ENCODE data around the gene TNXB.
"Not testable (repeated sequence)": the region's sequence is repeated elsewhere in the genome, so short reads cannot be mapped to it uniquely, and the experiment has no call there.

TNXB gene

DNA sequence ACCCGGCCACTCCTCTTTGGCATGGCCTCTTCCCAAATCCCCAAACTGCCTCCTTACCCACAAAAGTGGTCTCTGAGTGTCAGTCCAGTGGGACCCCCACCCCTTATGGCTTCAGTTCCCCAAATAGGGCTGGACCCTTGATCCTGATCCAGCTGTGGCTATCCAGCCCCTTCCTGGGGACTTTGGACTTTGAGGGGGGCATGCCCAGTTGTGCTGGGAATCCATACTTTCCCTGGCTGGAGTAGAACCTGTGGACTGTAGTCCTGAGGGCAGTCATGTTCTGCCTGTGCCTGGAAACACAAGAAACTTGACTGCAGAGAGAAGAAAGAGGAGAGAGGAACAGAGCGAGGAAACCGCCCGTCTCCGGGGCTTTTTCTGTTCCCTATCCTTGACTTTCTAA, 72.0 kb downstream of the TNXB start:
- DNase-seq = not testable (repeated sequence)

GRCh38 chr6:32035283-32036013, 73.7 kb downstream of the TNXB start:
- DNase-seq = not testable (repeated sequence)

DNA sequence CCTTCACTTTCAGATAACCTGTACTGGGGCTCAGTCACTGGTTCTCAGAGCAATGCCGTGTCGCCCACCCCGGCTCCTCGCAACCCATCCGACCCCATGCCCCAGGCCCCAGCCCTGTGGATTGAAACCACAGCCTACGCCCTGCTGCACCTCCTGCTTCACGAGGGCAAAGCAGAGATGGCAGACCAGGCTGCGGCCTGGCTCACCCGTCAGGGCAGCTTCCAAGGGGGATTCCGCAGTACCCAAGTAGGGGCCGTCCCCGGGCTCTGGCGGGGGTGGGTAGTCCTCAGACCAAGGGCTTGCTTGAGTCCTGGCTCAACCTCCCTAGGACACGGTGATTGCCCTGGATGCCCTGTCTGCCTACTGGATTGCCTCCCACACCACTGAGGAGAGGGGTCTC, 79.6 kb downstream of the TNXB start:
- DNase-seq = not testable (repeated sequence)

DNA sequence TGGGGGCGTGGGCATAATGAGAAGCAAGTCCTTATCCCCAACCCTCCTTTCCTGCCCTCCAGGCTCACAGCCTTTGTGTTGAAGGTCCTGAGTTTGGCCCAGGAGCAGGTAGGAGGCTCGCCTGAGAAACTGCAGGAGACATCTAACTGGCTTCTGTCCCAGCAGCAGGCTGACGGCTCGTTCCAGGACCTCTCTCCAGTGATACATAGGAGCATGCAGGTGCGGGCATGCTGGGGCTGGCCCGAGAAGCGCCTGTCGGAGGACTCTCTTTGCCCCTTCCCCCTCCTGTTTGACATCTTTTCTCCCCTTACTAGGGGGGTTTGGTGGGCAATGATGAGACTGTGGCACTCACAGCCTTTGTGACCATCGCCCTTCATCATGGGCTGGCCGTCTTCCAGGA, 80.5 kb downstream of the TNXB start:
- not testable (repeated sequence) for DNase-seq

DNA sequence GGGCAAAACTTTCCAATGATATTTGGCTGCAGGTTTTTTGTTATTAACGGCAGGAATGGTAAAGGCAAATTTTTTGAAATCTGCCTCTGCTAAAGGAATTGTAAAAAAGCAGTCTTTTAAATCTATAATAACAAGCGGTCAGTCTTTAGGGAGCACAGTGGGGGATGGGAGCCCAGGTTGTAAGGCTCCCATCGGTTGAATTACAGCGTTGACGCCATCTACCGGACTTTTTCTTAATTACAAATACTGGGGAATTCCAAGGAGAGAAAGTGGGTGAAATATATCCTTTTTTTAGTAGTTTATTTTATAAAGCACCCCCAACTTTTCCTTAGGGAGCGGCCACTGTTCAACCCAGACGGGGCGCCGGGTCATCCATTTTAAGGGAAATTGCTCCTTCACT, 87.0 kb downstream of the TNXB start:
- not testable (repeated sequence) for DNase-seq

DNA sequence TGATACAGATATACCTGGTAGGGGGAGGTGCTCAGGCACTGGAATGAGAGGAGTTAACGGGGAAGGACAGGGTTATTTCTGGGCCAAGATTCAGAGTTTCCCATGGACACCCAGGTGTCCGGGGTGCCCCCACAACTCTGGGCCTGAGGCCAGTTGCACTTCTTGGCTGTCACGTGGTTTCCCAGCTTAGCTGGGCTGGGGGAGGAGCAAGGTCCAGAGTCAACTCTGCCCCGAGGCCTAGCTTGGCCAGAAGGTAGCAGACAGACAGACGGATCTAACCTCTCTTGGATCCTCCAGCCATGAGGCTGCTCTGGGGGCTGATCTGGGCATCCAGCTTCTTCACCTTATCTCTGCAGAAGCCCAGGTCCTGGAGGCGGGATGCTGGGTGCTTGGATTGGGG, 94.6 kb downstream of the TNXB start, which contains the start of gene C4B:
Gene C4B, plus strand, starts transcription at position 249 of the 400 bp plus-strand sequence. Its CDS starts 51 bp downstream, at position 300.
- DNase-seq = not testable (repeated sequence)

GRCh38 chr6:32013738-32014137, 95.4 kb downstream of the TNXB start:
- not testable (repeated sequence) for DNase-seq

GRCh38 chr6:32012941-32013617, 96.1 kb downstream of the TNXB start:
- DNase-seq = not testable (repeated sequence)

DNA sequence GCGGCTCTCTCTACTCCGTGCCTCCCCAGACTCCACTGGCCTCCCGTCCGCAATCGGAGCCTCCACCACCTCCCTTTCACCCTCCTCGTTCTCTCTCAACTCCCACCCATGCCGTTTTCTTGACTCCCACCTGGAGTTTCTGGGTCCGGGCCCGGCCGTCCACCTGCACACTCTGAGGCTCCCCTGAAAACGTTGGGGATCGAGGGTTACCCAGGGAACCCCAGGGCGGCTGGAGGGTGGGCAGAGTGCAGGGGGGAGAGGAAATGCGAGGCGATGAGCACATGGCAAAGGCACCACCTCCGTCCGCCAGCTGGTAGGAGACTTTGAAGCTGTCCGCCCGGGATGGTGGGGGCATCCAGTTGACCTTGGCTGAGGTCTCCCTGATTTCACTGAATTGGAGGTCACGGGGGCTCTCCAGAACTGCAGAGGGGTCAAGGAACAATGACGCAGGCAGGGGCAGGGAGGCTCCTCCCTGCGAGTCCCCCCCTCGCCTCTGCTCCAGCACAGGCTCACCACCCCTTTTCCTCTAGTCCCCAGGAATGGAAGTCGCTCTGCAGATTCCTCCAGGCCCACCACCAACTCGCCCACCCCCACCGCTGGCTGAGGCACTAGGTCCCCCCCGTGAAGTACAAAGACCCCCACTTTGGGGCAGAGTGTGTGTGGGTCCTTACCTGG, 98.1 kb downstream of the TNXB start:
- not testable (repeated sequence) for DNase-seq

DNA sequence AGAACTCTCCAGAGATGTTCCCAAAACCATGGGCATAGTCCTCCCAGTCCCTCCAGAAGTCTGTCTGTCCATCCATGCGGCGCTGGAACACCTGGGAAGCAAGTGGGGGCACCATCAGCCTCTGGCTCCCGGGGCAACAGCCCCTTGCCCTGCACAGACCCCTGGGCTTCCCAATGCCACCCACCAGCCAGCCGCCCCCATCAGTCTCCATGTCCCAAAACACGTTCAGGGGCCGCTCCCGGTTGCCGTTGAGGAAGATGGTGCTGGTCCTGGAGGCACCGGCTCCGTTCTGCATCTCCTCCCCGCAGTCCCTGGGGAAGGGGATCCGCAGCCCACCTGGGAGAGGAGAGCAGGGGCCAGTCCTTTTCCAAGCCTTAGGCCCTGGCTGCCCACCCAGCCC, 99.6 kb downstream of the TNXB start:
- not testable (repeated sequence) for DNase-seq

DNA sequence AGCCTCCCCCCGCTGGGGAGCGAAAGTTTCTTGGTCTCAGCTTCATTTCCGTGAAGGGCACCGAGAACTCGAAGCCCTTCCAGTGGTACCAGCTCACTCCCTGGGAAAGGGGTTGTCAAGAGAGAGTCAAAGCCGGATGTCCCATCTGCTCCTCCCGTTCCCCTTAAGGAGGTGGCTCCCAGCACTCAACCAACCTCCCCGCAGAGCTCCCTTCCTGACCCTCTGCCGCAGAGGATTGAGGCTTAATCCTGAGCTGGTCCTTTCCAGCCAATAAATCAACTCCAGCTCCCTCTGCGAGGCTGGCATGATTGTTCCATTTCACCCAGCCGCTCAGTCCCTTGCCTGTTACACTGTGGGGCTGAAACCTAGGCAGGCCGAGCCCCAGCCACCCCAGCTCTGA, 100.5 kb downstream of the TNXB start:
- not testable (repeated sequence) for DNase-seq

DNA sequence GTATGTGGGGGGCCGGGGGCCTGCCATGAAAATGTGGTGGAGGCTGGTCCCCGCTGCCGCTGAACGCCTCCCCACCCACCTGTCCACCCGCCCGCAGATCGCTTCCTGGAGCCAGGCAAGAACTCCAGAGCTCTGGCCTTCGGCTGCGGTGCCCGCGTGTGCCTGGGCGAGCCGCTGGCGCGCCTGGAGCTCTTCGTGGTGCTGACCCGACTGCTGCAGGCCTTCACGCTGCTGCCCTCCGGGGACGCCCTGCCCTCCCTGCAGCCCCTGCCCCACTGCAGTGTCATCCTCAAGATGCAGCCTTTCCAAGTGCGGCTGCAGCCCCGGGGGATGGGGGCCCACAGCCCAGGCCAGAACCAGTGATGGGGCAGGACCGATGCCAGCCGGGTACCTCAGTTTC, 101.1 kb downstream of the TNXB start:
- not testable (repeated sequence) for DNase-seq

- not testable (repeated sequence) for DNase-seq
These were observed 102.1 kb downstream of the TNXB start for GRCh38 chr6:32007086-32007485.

GRCh38 chr6:32005991-32006529, 103.1 kb downstream of the TNXB start:
- DNase-seq = not testable (repeated sequence)

- DNase-seq = not testable (repeated sequence)
These were observed 103.6 kb downstream of the TNXB start for GRCh38 chr6:32005538-32005880.

DNA sequence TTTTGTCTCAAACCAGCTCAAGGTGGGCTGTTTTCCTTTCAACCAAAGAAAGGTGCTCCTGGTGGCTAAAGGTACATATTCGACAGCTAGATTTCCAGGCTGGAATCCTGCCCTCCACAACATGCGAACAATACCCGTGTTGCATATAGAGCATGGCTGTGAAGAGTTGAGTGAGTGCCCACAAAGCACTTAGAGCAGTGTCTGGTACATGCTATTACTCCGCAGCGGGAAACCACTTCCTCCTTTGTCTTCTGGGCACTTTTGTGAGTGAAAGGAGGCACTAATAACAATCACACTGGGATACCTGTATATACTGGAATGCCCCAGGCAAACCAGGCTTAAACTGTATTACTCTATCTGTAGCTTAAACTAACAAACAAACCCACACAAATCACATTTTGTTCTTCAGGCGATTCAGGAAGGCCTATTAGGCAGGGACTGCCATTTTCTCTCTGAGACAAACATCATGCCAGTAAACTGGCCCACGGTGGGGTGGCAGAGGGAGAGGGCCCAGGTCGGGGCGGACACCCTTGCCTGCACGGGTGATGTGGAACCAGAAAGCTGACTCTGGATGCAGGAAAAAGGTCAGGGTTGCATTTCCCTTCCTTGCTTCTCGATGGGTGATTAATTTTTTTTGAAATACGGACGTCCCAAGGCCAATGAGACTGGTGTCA, 104.1 kb downstream of the TNXB start:
- not testable (repeated sequence) for DNase-seq

DNA sequence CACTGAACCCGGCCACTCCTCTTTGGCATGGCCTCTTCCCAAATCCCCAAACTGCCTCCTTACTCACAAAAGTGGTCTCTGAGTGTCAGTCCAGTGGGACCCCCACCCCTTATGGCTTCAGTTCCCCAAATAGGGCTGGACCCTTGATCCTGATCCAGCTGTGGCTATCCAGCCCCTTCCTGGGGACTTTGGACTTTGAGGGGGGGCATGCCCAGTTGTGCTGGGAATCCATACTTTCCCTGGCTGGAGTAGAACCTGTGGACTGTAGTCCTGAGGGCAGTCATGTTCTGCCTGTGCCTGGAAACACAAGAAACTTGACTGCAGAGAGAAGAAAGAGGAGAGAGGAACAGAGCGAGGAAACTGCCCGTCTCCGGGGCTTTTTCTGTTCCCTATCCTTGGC, 104.7 kb downstream of the TNXB start:
- DNase-seq = not testable (repeated sequence)

- DNase-seq = not testable (repeated sequence)
These were observed 105.8 kb downstream of the TNXB start for GRCh38 chr6:32003301-32003700.

GRCh38 chr6:32002546-32003268, 106.4 kb downstream of the TNXB start:
- DNase-seq = not testable (repeated sequence)

DNA sequence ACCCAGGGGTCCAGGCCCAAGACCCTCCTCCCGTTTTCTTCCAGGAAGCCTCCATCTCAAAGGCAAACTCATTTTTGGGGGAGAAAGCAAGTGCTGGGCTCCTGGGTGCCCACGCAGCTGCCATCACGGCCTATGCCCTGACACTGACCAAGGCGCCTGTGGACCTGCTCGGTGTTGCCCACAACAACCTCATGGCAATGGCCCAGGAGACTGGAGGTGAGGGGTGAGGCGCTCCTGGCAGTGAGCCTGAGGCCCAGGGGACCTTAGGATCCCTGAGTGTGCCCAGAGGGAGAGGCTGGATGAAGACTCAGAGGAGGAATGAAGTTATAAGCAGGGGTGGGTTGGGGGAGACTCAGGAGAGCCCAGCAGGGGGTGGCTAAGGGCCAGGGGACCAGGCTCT, 112.8 kb downstream of the TNXB start:
- DNase-seq = not testable (repeated sequence)

- DNase-seq = not testable (repeated sequence)
These were observed 114.7 kb downstream of the TNXB start for GRCh38 chr6:31994421-31994820.
